Fibroblast of skin of left biceps (primary cell): Measurements from ENCODE around the gene NMNAT2.
"Not testable (repeated sequence)": the region's sequence is repeated elsewhere in the genome, so short reads cannot be mapped to it uniquely, and the experiment has no call there.

Experiments used
- DNase-seq, 2 experiments: peaks; one replicate each; pipeline ENCODE4 v3.0.0-alpha.2; 2013; ENCODE audit warnings: low read depth in 2 of 2

NMNAT2 gene

DNA sequence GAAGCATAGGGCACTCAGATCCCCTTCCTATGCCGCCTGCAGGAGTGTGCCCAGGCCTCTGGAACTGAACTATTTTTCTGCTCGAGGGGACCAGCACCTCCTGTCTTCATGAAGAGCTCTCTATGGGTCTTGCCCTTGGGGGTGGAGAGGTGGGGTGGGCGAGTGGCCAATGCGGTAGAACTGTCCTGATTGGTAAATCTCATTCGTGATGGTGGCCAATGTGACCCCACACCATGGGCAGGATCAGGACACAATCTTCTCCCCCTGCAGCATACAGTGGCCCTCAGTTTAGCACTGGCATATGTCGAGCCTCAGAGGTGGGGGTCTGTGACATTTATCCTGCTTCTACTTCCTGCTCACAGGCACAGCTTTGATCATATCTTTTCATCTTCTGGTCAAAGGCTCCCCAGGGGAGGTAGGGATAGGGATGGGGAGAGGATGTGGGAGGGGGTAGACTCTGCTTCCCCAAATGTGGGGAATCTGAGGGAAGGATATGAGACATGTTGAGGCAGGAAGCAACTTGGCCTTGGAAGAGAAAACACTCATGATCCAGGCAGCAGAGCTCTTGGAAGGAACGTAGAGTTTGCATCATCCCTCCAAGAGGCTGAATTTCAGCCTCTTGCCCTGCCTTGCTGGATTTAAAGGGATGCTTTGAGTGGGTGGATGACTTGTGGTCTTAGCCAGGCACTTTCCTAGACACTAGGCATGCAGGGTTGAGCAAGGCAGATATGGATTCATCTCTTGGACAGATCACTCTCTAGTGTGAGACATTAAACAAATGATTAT, 150.3 kb downstream of the NMNAT2 start:
- DNase-seq = peak; percentile 78 to 80

DNA sequence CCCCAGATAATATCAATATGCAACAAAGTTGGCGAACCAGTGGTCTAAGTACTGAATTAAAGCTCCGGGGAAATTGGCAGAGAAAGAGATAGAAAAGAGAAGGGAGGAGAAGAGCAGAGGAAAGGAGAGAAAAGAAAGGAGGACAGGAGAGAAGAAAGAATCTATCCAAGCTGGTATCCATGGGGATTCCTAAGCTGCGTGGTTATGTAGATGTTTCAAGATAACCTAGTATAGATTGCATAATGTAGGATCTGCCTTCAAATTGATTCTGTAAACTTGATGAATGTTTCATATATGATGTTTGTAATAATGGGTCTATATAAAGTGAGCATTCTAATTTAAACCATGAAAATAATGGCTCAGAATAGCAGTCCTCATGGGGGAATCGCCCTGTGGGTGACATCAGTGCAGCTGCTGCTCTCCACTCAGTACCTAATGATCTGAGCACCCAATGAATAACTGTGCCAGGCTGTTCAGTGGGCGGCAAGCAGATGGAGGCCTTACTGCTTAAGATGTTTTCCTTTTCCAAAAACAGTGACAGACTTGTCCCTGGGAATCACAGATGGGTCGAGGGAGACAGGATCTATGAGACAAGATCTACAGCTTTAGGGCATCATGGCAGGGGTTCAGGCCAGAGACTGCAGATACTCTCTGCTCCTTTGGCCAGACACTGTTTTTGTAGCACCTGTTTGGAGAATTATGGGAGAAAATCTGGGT, 154.1 kb downstream of the NMNAT2 start:
- DNase-seq = no peak

DNA sequence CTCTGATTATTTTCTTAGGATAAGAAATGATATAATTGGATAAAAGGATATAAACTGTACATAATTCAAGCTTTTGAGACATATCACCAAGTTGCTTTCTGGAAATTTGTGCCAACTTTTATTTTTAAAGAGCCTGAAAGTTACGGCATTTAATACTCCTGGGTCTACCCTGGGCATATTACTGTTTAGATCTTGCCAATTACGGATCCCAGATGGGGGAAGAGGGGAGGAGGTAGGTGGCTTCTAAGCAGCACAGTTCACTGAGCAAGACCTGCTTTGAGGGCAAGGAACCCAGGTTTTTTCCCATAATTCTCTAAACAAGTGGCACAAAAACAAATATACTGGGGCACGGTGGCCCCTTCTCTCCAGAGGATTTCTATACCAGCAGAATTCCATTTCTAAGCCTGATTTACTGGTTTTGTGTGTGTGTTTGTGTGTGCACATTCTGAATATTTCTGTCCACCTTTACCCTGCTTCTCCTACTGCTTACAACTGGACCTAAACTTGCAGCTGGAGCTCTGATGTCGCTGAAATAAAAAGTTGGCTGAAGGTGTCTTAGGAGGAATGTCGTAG, 155.5 kb downstream of the NMNAT2 start:
- DNase-seq = no peak

DNA sequence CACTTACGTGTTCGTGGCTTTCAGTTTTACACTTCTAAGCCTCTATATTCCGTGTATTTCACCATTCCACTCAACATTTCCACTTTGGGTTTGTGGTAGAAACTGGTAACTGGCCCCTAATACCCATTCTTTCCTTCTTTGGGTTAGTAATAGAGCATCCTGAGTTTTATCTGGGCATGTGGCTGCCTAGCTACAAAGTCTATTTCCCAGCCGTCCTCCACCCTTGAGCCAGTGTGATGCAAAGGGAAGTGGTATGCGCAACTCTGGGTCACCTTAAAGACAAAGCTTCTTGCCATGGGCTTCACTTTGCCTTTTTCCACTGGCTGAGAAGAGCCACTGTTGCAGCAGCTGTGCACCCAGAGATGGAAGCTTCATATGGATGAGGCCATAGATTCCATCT, 158.3 kb downstream of the NMNAT2 start:
- no peak for DNase-seq

DNA sequence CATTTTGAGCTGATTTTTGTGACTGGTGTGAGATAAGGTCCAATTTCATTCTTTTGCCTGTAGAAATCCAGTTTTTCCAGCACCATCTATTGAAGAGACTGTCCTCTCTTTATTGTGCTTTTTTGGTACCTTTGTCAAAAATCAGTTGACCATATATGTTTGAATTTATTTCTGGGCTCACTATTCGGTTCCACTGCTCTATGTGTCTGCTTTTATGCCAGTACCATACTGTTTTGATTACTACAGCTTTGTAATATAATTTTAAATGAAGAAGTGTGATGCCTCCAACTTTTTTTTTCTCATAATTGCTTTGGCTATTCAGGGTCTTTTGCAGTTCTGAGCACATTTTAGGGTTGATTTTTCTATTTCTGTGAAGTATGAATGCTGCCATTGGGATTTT, 163.1 kb downstream of the NMNAT2 start:
- no peak for DNase-seq

DNA sequence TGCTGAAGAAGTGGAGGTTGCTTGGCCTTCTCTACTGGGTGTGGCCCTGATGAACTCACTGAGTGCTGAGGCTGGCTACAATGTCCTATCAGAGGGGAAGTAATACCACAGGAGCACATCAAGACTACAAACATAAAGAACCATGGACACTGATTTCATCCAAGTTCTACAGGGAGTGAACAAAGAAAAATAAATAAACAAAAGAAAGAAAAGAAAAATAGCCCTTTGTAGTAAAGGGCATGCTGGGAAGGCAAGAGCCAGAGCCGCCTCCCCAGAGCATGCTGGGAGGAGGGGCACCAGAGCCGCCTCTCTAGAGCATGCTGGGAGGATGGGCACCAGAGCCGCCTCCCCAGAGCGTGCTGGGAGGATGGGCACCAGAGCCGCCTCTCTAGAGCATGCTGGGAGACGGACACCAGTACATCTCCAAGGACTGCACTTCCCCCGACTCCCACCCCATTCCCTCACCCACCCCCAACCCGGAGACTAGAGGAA, 166.2 kb downstream of the NMNAT2 start:
- DNase-seq = no peak

DNA sequence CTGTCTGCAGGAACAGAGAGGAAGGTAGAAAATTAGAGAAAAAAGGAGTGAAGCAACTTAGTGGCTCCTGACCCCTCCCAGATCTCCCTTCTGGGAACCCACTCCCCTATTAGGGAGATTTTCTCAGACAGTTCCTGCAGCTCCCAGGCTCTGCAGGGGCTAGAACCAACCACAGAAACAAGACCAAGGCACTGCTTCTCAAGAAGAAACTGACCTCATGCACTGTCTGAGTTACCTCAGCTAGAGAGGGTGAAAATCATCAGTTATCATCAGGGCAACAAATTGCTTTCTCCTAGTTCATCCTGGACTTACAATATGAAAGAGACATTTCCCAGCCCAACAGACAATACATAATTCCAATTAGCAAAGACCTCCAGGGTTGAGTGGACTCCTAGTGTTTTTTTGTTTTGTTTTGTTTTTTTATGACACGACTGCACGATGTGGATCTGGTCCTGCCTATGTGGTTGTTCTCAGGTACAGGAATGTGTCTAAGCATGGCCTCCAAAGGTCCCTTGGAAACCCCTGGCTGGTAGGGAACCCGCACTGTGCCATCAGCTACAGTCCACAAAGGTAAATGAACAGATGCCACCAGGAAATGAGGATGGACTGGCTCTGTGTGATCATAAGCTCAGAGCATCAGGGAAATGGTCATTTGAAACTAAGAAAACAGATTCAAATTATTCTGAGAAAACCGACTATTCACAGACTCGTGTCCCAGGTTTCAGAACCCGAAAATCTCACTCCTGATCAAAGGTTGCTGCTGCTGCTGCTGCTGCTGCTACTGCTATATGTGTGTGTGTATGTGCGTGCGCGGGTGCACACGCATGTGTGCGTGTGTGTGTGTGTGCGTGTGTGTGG, 166.8 kb downstream of the NMNAT2 start:
- no peak for DNase-seq

DNA sequence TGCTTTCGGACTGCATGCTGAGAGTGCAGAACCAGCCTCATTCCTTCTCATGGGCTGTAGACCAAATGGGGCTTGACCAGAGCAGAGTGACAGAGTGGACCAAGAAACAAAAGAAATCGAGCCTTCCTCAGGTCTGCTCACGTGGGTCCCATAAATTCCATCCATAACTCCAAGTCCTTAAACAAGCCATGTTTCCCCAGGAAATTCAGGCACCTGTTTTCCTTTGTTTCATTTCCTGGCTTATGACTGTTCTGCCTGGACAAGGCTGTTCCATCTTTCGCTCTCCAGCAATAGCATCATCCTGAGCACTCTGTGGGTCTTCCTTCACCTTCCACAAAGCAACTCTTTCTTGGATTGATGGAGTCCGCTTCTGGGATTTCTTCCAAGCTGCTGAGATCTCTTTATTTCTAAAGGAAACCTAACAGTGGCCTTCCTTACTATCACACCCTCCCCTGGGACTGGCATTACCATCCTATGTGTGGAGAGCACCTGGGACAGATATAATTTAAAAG, 168.2 kb downstream of the NMNAT2 start:
- no peak for DNase-seq

DNA sequence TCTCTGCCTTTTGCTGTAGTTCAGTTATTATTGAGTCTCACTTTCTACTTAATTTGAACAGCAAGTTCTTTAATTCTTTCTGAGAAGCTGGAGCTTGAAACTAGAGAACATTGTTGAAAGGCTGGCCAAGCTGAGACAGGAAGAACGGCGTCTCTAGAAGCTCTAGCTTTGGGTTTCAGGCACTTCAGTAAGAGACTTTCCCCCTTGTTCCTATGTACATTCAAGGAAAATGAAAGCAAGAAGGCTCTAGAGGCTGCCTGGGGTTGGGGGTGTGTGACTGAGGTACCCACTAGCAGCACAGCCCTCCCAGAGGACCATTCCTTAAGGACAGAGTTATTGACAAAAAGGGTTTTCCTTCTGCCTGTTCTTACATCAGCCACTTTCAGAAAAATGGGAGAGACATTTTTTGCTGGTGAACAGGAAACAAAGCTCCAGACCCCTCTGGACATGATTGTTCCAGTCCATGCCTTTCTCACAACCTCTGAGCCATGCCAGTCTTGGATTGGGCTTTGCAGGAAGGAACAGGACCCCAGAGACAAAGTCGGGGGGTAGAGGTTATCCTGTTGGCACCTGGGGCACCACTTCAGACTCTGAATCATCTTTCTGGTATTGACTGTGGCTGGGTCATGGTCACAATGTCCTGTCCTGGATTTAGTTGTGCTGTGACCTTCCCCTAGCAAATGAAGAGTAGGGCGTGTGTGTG, 169.0 kb downstream of the NMNAT2 start:
- no peak for DNase-seq

DNA sequence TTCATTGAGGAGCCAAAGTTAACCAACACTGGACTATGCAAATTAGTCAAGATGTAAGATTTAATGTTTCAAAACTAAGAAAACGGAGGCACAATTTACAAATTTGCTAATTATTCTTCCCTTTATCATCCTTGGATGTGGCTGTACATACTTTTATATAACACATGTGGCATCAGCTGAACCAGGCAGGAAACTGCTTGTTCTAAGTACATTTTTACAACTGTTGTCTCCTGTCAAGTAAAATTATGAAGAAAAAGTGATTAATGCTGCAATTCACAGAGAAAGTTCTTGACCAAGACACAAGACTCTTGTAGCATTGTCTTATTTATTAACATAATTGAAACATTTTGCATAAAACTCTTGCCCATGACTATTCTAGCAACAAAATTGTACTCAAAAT, 170.2 kb downstream of the NMNAT2 start:
- DNase-seq = no peak

DNA sequence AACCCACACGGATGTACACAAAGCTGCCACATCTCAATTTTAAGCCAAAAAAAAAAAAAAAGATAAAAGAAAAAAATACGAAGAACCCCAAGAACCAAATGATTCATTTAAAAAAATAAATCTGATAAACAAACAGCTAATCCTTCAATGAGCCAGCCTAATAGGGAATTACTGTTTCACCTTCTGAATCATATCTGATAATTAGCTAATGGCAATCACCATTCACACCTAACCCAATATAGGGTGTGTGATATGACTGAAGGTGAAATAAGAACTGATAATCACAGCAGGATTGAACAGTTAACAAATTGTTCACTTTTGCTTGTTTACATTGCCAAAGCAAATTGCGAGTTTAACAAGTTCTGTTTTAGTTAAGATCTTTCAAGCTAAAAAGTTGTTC, 170.7 kb downstream of the NMNAT2 start:
- DNase-seq = no peak

DNA sequence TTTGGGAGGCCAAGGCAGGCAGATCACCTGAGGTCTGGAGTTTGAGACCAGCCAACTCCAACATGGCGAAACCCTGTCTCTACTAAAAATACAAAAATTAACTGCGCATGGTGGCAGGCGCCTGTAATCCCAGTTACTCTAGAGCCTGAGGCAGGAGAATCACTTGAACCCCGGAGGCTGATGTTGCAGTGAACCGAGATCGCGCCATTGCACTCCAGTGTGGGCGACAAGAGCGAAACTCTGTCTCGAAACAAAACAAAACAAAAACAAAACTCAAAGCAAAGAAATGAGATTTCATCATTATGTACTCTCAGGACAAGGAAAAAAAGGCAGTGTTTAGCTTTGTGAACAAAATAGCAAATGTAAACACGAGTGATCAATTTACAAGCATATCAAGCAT, 171.1 kb downstream of the NMNAT2 start:
- no peak for DNase-seq

DNA sequence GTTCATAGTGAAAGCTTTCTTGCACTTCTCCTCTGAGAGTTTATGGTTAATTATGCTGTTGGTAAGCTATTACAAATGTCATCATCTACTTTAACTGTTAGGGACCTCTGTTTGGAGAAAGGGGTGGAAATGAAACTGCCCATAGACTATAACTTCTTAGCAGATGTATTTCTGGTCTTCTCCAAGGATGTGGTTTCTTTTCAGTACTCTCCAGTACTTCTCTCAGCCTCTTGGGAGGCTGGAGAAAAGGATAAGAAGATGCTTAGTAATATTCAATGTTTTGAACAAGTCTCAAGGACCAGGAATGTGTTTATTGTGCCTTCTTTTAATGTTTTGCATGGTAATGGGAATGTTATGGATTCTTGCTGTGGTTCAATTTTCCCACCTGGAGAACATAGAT, 171.7 kb downstream of the NMNAT2 start:
- DNase-seq = no peak

DNA sequence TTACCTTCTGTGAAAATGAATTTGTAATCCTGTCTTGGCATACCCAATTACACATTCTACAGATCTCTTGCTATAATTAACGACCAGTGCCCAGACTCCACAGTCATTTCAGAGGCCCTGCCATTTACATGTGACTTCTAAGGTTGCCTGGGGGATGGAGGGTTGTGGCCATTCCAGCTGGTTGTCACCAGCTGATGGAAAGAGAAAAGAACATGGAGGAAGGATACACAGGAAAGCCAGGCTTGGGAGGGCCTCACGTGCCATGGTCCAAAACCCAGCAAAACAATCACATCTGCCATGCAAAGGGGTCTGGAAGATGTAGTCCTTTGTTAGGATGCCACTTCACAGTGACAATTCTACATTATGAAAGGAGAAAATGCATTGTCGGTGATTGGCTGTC, 172.8 kb downstream of the NMNAT2 start:
- DNase-seq = no peak

DNA sequence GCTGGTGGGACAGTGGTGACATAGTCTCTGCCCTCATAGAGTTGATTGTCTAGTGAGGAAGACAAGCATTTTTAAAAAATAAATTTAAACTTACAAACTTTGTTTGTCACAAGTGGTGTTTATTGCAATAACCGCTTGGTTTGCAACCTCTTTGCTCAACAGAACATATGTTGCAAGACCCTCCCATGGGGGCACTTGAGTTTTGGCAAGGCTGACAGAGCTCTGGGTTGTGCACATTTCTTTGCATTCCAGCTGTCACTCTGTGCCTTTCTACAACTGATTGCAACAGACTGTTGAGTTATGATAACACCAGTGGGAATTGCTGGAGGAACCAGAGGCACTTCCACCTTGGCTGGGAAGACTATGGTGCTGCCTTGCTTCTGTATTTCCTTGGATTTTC, 173.7 kb downstream of the NMNAT2 start:
- peak; percentile 89 for DNase-seq

DNA sequence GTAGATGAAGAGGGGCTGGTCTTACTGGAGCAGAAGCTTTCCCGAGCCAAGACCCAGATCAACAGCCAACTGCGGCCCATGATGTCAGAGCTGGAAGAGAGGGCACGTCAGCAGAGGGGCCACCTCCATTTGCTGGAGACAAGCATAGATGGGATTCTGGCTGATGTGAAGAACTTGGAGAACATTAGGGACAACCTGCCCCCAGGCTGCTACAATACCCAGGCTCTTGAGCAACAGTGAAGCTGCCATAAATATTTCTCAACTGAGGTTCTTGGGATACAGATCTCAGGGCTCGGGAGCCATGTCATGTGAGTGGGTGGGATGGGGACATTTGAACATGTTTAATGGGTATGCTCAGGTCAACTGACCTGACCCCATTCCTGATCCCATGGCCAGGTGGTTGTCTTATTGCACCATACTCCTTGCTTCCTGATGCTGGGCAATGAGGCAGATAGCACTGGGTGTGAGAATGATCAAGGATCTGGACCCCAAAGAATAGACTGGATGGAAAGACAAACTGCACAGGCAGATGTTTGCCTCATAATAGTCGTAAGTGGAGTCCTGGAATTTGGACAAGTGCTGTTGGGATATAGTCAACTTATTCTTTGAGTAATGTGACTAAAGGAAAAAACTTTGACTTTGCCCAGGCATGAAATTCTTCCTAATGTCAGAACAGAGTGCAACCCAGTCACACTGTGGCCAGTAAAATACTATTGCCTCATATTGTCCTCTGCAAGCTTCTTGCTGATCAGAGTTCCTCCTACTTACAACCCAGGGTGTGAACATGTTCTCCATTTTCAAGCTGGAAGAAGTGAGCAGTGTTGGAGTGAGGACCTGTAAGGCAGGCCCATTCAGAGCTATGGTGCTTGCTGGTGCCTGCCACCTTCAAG, 174.8 kb downstream of the NMNAT2 start:
- DNase-seq = no peak

DNA sequence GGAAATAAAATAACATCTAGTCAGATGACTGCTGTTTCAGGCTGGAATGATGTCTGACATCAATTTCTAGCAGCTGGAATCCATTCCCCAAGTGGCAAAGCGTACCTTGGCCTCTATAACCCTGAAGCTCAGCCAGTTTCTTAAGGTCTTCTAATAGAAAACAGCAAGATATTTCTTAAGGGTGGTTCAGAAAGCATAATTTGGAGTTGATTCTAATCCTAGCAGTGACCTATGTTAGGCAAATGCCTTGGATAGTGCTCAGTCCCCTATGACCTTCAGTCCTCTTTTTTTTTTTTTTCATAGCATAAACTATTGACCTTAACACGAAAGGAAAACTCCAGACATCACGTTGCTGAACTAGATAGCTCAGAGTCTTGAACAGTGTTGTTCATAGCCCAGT, 175.6 kb downstream of the NMNAT2 start:
- no peak for DNase-seq

DNA sequence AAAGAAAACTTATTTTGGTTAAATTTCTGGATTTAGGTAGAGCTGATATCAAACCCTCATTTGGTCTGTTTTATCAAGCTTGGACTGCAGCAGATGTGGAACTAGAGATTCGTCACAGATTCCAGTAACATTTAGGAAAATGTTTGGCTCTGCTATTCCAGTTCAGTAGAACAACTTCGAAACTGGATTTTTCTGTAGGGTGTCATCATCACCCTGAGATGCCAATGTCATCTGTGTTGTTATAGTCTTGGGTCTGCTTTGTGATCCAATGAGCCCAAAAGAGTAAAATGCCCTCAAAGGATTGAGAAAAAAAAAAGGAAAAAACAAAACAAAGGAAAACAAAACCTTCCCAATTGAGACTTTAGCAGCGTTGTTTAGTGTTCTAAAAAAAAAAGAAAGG, 176.7 kb downstream of the NMNAT2 start:
- DNase-seq = no peak

DNA sequence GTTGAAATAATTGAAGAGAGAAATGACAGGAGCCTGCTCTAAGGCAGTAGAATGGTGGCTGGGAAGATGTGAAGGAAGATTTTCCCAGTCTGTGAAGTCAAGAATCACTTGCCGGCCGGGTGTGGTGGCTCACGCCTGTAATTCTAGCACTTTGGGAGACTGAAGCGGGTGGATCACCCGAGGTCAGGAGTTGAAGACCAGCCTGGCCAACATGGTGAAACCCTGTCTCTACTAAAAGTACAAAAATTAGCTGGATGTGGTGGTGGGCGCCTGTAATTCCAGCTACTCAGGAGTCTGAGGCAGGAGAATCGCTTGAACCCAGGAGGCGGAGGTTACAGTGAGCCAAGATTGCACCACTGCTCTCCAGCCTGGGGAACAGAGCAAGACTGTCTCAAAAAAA, 177.3 kb downstream of the NMNAT2 start:
- not testable (repeated sequence) for DNase-seq

DNA sequence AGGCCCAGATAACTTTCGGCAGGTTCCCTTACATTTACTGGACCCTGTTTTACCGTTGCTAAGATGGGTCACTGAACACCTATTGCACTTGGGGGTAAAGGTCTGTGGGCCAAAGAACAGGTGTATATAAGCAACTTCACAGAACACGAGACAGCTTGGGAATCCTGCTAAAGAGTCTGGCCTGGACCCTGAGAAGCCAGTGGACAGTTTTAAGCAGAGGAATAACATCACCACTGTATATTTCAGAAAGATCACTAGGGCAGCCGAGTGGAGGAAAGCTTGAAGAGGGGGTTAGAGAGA, 177.7 kb downstream of the NMNAT2 start:
- DNase-seq = no peak
